H1 (cell line): ENCODE measurements around the gene NAV2. TPM values are rescaled to one million over a fixed set of nuclear protein-coding genes. Genes with fewer than 3 reads are reported as not detected.

Experiments used
- CTCF ChIA-PET: fragments of 300-600 bp; sonication (Branson Sonifier 250); formaldehyde crosslinking; loops from one replicate; lab custom pipeline; 2021; ENCODE audit not compliant: partially characterized antibody; lab: Charles Lee
- POLR2A ChIA-PET: fragments of 300-600 bp; sonication (Branson Sonifier 250); formaldehyde crosslinking; loops from one replicate; lab custom pipeline; 2021; ENCODE audit warnings: inconsistent platforms; ENCODE audit not compliant: partially characterized antibody; lab: Charles Lee
- DNase-seq, 2 experiments: peaks; one replicate each; pipeline versions ENCODE4 v3.0.0 to v3.0.0-alpha.2; 2010 to 2022; ENCODE audit warnings: low spot score in 2 of 2, low read depth in 1 of 2, mixed read lengths in 1 of 2
- FAIRE-seq: peaks from 2 replicates; lab custom pipeline; 2011; peaks lifted over from hg19 to GRCh38; lab: Jason Lieb, UNC
- H2AFZ ChIP-seq: 2 replicates; pipeline ENCODE4 v1.8.1; 2012; ENCODE audit warnings: low read length, inconsistent platforms
- H2AK5ac ChIP-seq: 2 replicates; pipeline ENCODE4 v1.6.1; 2013; ENCODE audit warnings: low read depth, low read length
- H2BK120ac ChIP-seq: replicated peaks from 2 replicates; pipeline ENCODE3; 2013; ENCODE audit warnings: low read depth, low read length, inconsistent platforms
- H2BK12ac ChIP-seq: 2 replicates; pipeline ENCODE4 v1.6.1; 2013; ENCODE audit warnings: low read depth, low read length
- H2BK15ac ChIP-seq: 2 replicates; pipeline ENCODE4 v1.6.1; 2013; ENCODE audit warnings: low read length
- H2BK20ac ChIP-seq: 2 replicates; pipeline ENCODE4 v1.6.1; 2013; ENCODE audit warnings: low read length
- H2BK5ac ChIP-seq: 2 replicates; pipeline ENCODE4 v1.6.1; 2013; ENCODE audit warnings: low read depth, low read length
- H3K14ac ChIP-seq: 2 replicates; pipeline ENCODE4 v1.6.1; 2013; ENCODE audit warnings: inconsistent platforms; ENCODE audit not compliant: insufficient read length
- H3K18ac ChIP-seq: 2 replicates; pipeline ENCODE4 v1.6.1; 2013; ENCODE audit warnings: low read length; ENCODE audit errors: extremely low read depth
- H3K23ac ChIP-seq: 2 replicates; pipeline ENCODE4 v1.6.1; 2013; ENCODE audit warnings: inconsistent platforms; ENCODE audit not compliant: insufficient read length
- H3K23me2 ChIP-seq: 2 replicates; pipeline ENCODE4 v1.6.1; 2013; ENCODE audit warnings: low read depth, low read length
- H3K27ac ChIP-seq: 2 replicates; pipeline ENCODE4 v1.6.1; 2011; ENCODE audit warnings: low read depth, low read length, inconsistent platforms
- H3K27me3 ChIP-seq, 4 experiments: replicated peaks in 1 of 4; 1 replicate in 1 of 4; 2 replicates in 3 of 4; pipeline versions ENCODE4 v1.6.1 to v1.8.1; 2011 to 2013; ENCODE audit warnings: low read length in 3 of 4, mild to moderate bottlenecking in 3 of 4, inconsistent platforms in 2 of 4, mixed read lengths in 2 of 4, moderate library complexity in 1 of 4; ENCODE audit not compliant: control insufficient read depth in 3 of 4, insufficient read depth in 3 of 4; ENCODE audit errors: extremely low read depth in 1 of 4
- H3K36me3 ChIP-seq, 4 experiments: 2 replicates each; pipeline versions ENCODE4 v1.6.1 to v1.8.1; 2011 to 2013; ENCODE audit warnings: mild to moderate bottlenecking in 4 of 4, low read length in 3 of 4, moderate library complexity in 2 of 4, control low read depth in 1 of 4, inconsistent platforms in 1 of 4; ENCODE audit not compliant: insufficient read depth in 4 of 4, control insufficient read depth in 2 of 4
- H3K4ac ChIP-seq: replicated peaks from 2 replicates; pipeline ENCODE3; 2013; ENCODE audit warnings: low read length, low read depth, mixed read lengths, inconsistent platforms; ENCODE audit not compliant: insufficient read length
- H3K4me1 ChIP-seq, 4 experiments: replicated peaks in 1 of 4; 1 replicate in 1 of 4; 2 replicates in 3 of 4; pipeline versions ENCODE4 v1.6.1 to v1.8.1; 2011 to 2013; ENCODE audit warnings: low read length in 3 of 4, inconsistent platforms in 2 of 4, mixed read lengths in 1 of 4; ENCODE audit not compliant: insufficient read depth in 4 of 4, control insufficient read depth in 3 of 4
- H3K4me2 ChIP-seq, 2 experiments: 2 replicates each; pipeline versions ENCODE4 v1.6.1 to v1.8.1; 2011 to 2013; ENCODE audit warnings: low read depth in 2 of 2, low read length in 2 of 2, control low read depth in 1 of 2, inconsistent platforms in 1 of 2, mild to moderate bottlenecking in 1 of 2; ENCODE audit not compliant: insufficient read depth in 1 of 2
- H3K4me3 ChIP-seq, 4 experiments: fragments of 200-600, 300-600 bp in 1 of 4; sonication (generic), shearing (Covaris generic), sonication (Bioruptor Twin) in 1 of 4; 2 replicates each; pipeline versions ENCODE4 v1.5.1 to v1.8.1; 2011 to 2016; ENCODE audit warnings: low read length in 4 of 4, low read depth in 3 of 4, control low read depth in 2 of 4, inconsistent platforms in 2 of 4, mild to moderate bottlenecking in 2 of 4, mixed read lengths in 1 of 4, moderate library complexity in 1 of 4; ENCODE audit not compliant: insufficient read depth in 2 of 4; ENCODE audit errors: extremely low read depth in 1 of 4
- H3K56ac ChIP-seq: replicated peaks from 2 replicates; pipeline ENCODE3; 2013; ENCODE audit warnings: low read depth, mild to moderate bottlenecking, mixed read lengths, low read length, inconsistent platforms; ENCODE audit not compliant: insufficient read length
- H3K79me1 ChIP-seq: 2 replicates; pipeline ENCODE4 v1.6.1; 2013; ENCODE audit warnings: low read depth, low read length, control low read depth
- H3K79me2 ChIP-seq, 2 experiments: 2 replicates each; pipeline versions ENCODE4 v1.6.1 to v1.8.1; 2012 to 2013; ENCODE audit warnings: low read length in 2 of 2, mild to moderate bottlenecking in 2 of 2, inconsistent platforms in 1 of 2; ENCODE audit not compliant: insufficient read depth in 2 of 2, control insufficient read depth in 1 of 2
- H3K9ac ChIP-seq, 4 experiments: replicated peaks in 1 of 4; 1 replicate in 1 of 4; 2 replicates in 3 of 4; pipeline versions ENCODE4 v1.6.1 to v1.8.1; 2011 to 2013; ENCODE audit warnings: low read depth in 3 of 4, low read length in 3 of 4, control low read depth in 2 of 4, mild to moderate bottlenecking in 2 of 4, moderate library complexity in 2 of 4, inconsistent platforms in 1 of 4; ENCODE audit errors: extremely low read depth in 1 of 4
- H3K9me3 ChIP-seq, 2 experiments: 2 replicates each; pipeline versions ENCODE4 v1.6.1 to v1.8.1; 2012 to 2013; ENCODE audit warnings: mild to moderate bottlenecking in 2 of 2, moderate library complexity in 2 of 2, control low read depth in 1 of 2, inconsistent platforms in 1 of 2, low read depth in 1 of 2, low read length in 1 of 2, mixed read lengths in 1 of 2; ENCODE audit not compliant: insufficient read depth in 2 of 2
- H4K20me1 ChIP-seq, 2 experiments: replicated peaks in 1 of 2; 2 replicates each; pipeline versions ENCODE3 to v1.8.1; 2011 to 2013; ENCODE audit warnings: inconsistent platforms in 2 of 2, low read length in 2 of 2, mild to moderate bottlenecking in 1 of 2; ENCODE audit not compliant: insufficient read depth in 2 of 2, control insufficient read depth in 1 of 2
- H4K5ac ChIP-seq: 2 replicates; pipeline ENCODE4 v1.6.1; 2013; ENCODE audit warnings: low read length, low read depth, mixed read lengths, inconsistent platforms; ENCODE audit not compliant: insufficient read length
- H4K8ac ChIP-seq: 2 replicates; pipeline ENCODE4 v1.8.0; 2013; ENCODE audit warnings: mild to moderate bottlenecking, moderate library complexity, low read length, inconsistent platforms; ENCODE audit not compliant: insufficient read depth; ENCODE audit errors: extremely low read depth
- H4K91ac ChIP-seq: replicated peaks from 2 replicates; pipeline ENCODE3; 2013; ENCODE audit warnings: low read length, mixed read lengths, inconsistent platforms; ENCODE audit not compliant: insufficient read length
- EP300 ChIP-seq, 2 experiments: IDR thresholded peaks; 1 replicate in 1 of 2; 2 replicates in 1 of 2; pipeline ENCODE4 v1.6.1; 2011 to 2012; ENCODE audit warnings: low read depth in 2 of 2, low read length in 2 of 2, mild to moderate bottlenecking in 2 of 2, borderline replicate concordance in 1 of 2, inconsistent platforms in 1 of 2, moderate library complexity in 1 of 2
- EZH2 ChIP-seq: fragments of 200-600 bp; sonication (generic); IDR thresholded peaks from 2 replicates; pipeline ENCODE4 v1.7.1; 2012; ENCODE audit warnings: low read depth, mild to moderate bottlenecking, moderate library complexity, low read length, inconsistent platforms; ENCODE audit not compliant: severe bottlenecking
- GTF2F1 ChIP-seq: IDR thresholded peaks from 2 replicates; pipeline ENCODE4 v1.6.1; 2012; ENCODE audit warnings: low read depth, low read length, improper control_type of control experiment, borderline replicate concordance
- JUN ChIP-seq: IDR thresholded peaks from 2 replicates; pipeline ENCODE4 v1.6.1; 2011; ENCODE audit warnings: low read depth, mild to moderate bottlenecking, improper control_type of control experiment, low read length
- JUND ChIP-seq: IDR thresholded peaks from 2 replicates; pipeline ENCODE4 v1.6.1; 2011; ENCODE audit warnings: mild to moderate bottlenecking, improper control_type of control experiment, low read length
- RBBP5 ChIP-seq: IDR thresholded peaks from 2 replicates; pipeline ENCODE4 v1.7.1; 2012; ENCODE audit warnings: low read depth, mild to moderate bottlenecking, inconsistent platforms, low read length, moderate library complexity, borderline replicate concordance
- RNF2 ChIP-seq: fragments of 200-900, 300-1000 bp; sonication (generic); IDR thresholded peaks from 2 replicates; pipeline ENCODE4 v1.7.1; 2016; ENCODE audit warnings: borderline replicate concordance, low read depth, mild to moderate bottlenecking, antibody characterized with exemption, low read length; ENCODE audit not compliant: poor library complexity, severe bottlenecking; ENCODE audit errors: missing control alignments
- SIRT6 ChIP-seq: IDR thresholded peaks from one replicate; pipeline ENCODE4 v1.7.1; 2012; ENCODE audit warnings: low read length, inconsistent platforms
- SP2 ChIP-seq: IDR thresholded peaks from 2 replicates; pipeline ENCODE4 v1.6.1; 2012; ENCODE audit warnings: mild to moderate bottlenecking, low read length, inconsistent platforms
- SUZ12 ChIP-seq: fragments of 200-600 bp; sonication (generic); IDR thresholded peaks from 2 replicates; pipeline ENCODE4 v1.6.1; 2012; ENCODE audit warnings: mild to moderate bottlenecking, inconsistent platforms, low read length, moderate library complexity, mixed read lengths
- WGBS, 2 experiments: shearing (Covaris generic) in 1 of 2; methylation state at CpG; one replicate each; pipeline versions ENCODE4 v1.1.6 to v1.1.7; 2013 to 2015; ENCODE audit warnings: low lambda C conversion rate in 2 of 2, mixed read lengths in 2 of 2, inconsistent platforms in 1 of 2, low coverage in 1 of 2, missing lambda C conversion rate in 1 of 2; ENCODE audit not compliant: insufficient replicate concordance in 2 of 2, insufficient coverage in 1 of 2, insufficient read length in 1 of 2; ENCODE audit errors: extremely low coverage in 1 of 2, missing lambda C conversion rate in 1 of 2; 5-methylcytosine and 5-hydroxymethylcytosine counted together
- polyA plus RNA-seq, 7 experiments: library from polyadenylated mRNA; depleted of rRNA in 3 of 7; stranded (reverse) in 5 of 7; unstranded in 2 of 7; fragments of >200 nt in 5 of 7; fragments of 200-250 nt in 2 of 7; gene quantifications; 1 replicate in 5 of 7; 2 replicates in 1 of 7; 4 replicates in 1 of 7; pipeline versions ENCODE4 v1.2.1 to v1.2.3, GENCODE V29; 2011 to 2013; ENCODE audit warnings: missing spikeins in 2 of 7, mixed read lengths in 2 of 7
- total RNA-seq: library from RNA; stranded (reverse); fragmentation: NEBNext Ultra II Directional; extraction: Animal tissue kit (Norgen Biotek cat#: 25700); gene quantifications from 2 replicates; pipeline ENCODE4 v1.2.1, GENCODE V29; 2021

Gene NAV2
- total and polyA plus RNA-seq, 2 of the 8 experiments (the other 6 are each of a cell fraction or from before 2014, with no cell fraction given) = 35.6 to 73.6 TPM

GRCh38 chr11:19910931-19911330 lies 198.3 kb downstream of the NAV2 start:
- Histone ChIP-seq H3K4me3 (no peak overlapping the region), H3K9me3 (no peaks in the 10 kb centered on the region), H3K79me1 (no peaks in the 10 kb centered on the region; the same call in none of the 2 replicates), H2AFZ (no peak overlapping the region), H3K14ac (no peak overlapping the region), H3K23ac (no peak overlapping the region), H3K4me1 (peaks cover 4 to 18% (median 15%) of the 10 kb centered on the region in 4 experiments), H3K79me2 (no peaks in the 10 kb centered on the region; a peak in 1 of 4 replicates), H2BK12ac (no peak overlapping the region), H3K27ac (no peak overlapping the region), H3K4ac (no peak overlapping the region), H4K5ac (no peak overlapping the region), H2BK120ac (no peak overlapping the region), H3K36me3 (peaks cover 0 to 11% (median 0%) of the 10 kb centered on the region in 4 experiments; a peak in 2 of 8 replicates), H2BK15ac (no peak overlapping the region), H3K9ac (no peak overlapping the region), H3K4me2 (no peak overlapping the region), H2BK20ac (no peak overlapping the region), H3K18ac (no peak overlapping the region), H4K20me1 (peaks cover 0 to 2% of the 10 kb centered on the region in 2 experiments), H4K91ac (no peak overlapping the region), H3K56ac (no peak overlapping the region), H3K23me2 (no peaks in the 10 kb centered on the region), H3K27me3 (no peaks in the 10 kb centered on the region), H2AK5ac (no peak overlapping the region), H4K8ac (no peak overlapping the region), H2BK5ac (no peak overlapping the region)
- WGBS, 2 experiments = 76% methylated on average over 1 of the region's 1 CpG; no CpG with 5 or more reads in 1 of the 2 experiments
- no peak for DNase-seq
- ChIA-PET CTCF (interaction anchor here (0.6 to 2.8 kb wide), 9 partner anchors 7 to 346 kb away, joined by 3 to 19 read pairs (median 4); no protein-coding TSS in a partner anchor), POLR2A (no interaction called here)
- FAIRE-seq = no peak
- TF ChIP-seq EZH2 (no peak), RBBP5 (no peak), EP300 (IDR thresholded peaks at IDR 0.05; ENCODE audit: borderline replicate concordance in 1 of 2, low read depth in 2 of 2, low read length in 2 of 2) (no peak), GTF2F1 (no peak), JUN (no peak), SP2 (no peak), JUND (no peak), SIRT6 (no peak), RNF2 (no peak), SUZ12 (no peak)
